Lower lobe of right lung (tissue), 2 donors: Measurements from ENCODE around the gene SLC25A45. TPM values are rescaled to one million over a fixed set of nuclear protein-coding genes. Genes with fewer than 3 reads are reported as not detected.

Experiments
- ATAC-seq, 2 donors: fragments of 200-7000 bp; cut with Tn5 transposase; one replicate each; pipeline ENCODE4 v1.9.1; 2020 to 2022; ENCODE audit warnings: mild to moderate bottlenecking in 2 of 2, moderate library complexity in 2 of 2
- DNase-seq: peaks from one replicate; pipeline ENCODE4 v3.0.0-alpha.2; 2020
- H3K27ac ChIP-seq: fragments of 200-600 bp; one replicate; pipeline ENCODE4 v1.8.0; 2022
- H3K27me3 ChIP-seq: fragments of 200-600 bp; one replicate; pipeline ENCODE4 v1.8.0; 2022; ENCODE audit warnings: low read depth
- H3K36me3 ChIP-seq: fragments of 200-600 bp; one replicate; pipeline ENCODE4 v1.8.0; 2022; ENCODE audit warnings: mild to moderate bottlenecking
- H3K4me1 ChIP-seq: fragments of 200-600 bp; one replicate; pipeline ENCODE4 v1.8.0; 2022
- H3K4me3 ChIP-seq: fragments of 200-600 bp; one replicate; pipeline ENCODE4 v1.8.0; 2022; ENCODE audit warnings: mild to moderate bottlenecking
- H3K9me3 ChIP-seq: fragments of 200-600 bp; one replicate; pipeline ENCODE4 v1.8.0; 2022
- CTCF ChIP-seq: fragments of 200-600 bp; IDR thresholded peaks from one replicate; pipeline ENCODE4 v1.8.0; 2022; ENCODE audit warnings: antibody characterized with exemption, mild to moderate bottlenecking
- intact Hi-C: fragments of 100-400 bp; cut with DNase I; formaldehyde crosslinking; loops from one replicate; pipeline ENCODE4 v1.11.0; 2022
- total RNA-seq: library from RNA; stranded (reverse); fragmentation: NEBNext Ultra II Directional; extraction: Animal tissue kit (Norgen Biotek cat#: 25700); gene quantifications from one replicate; pipeline ENCODE4 v1.2.1, GENCODE V29; 2021
- donor health status: DM: no; HTN: yes; CAD: no; lungs with severe emphysema.

Gene SLC25A45
- total RNA-seq, 1 donor from 2014 or later = 13.0 TPM

GRCh38 chr11:65419772-65420481, 37.5 kb upstream of the SLC25A45 start:
- Histone ChIP-seq H3K9me3 (no peaks in the 10 kb centered on the region), H3K4me3 (peak overlapping the region; percentile 91), H3K4me1 (peaks cover 58% of the 10 kb centered on the region), H3K27ac (peak overlapping the region; percentile 100), H3K27me3 (no peaks in the 10 kb centered on the region), H3K36me3 (peaks cover 3% of the 10 kb centered on the region)
- ATAC-seq = peak; percentile 43 to 50
- TF ChIP-seq CTCF = no peak
- intact Hi-C loops = no loop called here
- peak; percentile 95 for DNase-seq

GRCh38 chr11:65419460-65419771, 37.0 kb upstream of the SLC25A45 start:
- intact Hi-C loops = no loop called here
- TF ChIP-seq CTCF = no peak
- DNase-seq (peak; percentile 51), ATAC-seq (no peak)
- Histone ChIP-seq H3K27ac (peak overlapping the region; percentile 100), H3K27me3 (no peaks in the 10 kb centered on the region), H3K9me3 (no peaks in the 10 kb centered on the region), H3K36me3 (no peaks in the 10 kb centered on the region), H3K4me3 (peak overlapping the region; percentile 91), H3K4me1 (peaks cover 58% of the 10 kb centered on the region)

- intact Hi-C loops = no loop called here
- peaks cover 58% of the 10 kb centered on the region for H3K4me1 ChIP-seq
- peak; percentile 54 to 67 for ATAC-seq
These were observed 36.4 kb upstream of the SLC25A45 start for GRCh38 chr11:65418681-65419459.

GRCh38 chr11:65418431-65418680, 35.9 kb upstream of the SLC25A45 start:
- intact Hi-C loops = no loop called here
- ATAC-seq (no peak), DNase-seq (no peak)
- Histone ChIP-seq H3K4me1 (peaks cover 58% of the 10 kb centered on the region), H3K36me3 (peaks cover 6% of the 10 kb centered on the region), H3K4me3 (peak overlapping the region; percentile 91), H3K27me3 (no peaks in the 10 kb centered on the region), H3K27ac (peak overlapping the region; percentile 100), H3K9me3 (no peaks in the 10 kb centered on the region)
- no peak for TF ChIP-seq CTCF

More at GRCh38 chr11:65418681-65419459, 36.4 kb upstream of the SLC25A45 start:
- peak overlapping the region; percentile 91 for H3K4me3 ChIP-seq
- no peaks in the 10 kb centered on the region for H3K9me3 ChIP-seq
- no peaks in the 10 kb centered on the region for H3K27me3 ChIP-seq
- peak overlapping the region; percentile 100 for H3K27ac ChIP-seq
- H3K36me3 ChIP-seq = peaks cover 3% of the 10 kb centered on the region
- DNase-seq = peak; percentile 99
- no peak for TF ChIP-seq CTCF

GRCh38 chr11:65417702-65418430, 35.4 kb upstream of the SLC25A45 start:
- TF ChIP-seq CTCF = no peak

More at GRCh38 chr11:65417702-65418430, 35.4 kb upstream of the SLC25A45 start:
- Histone ChIP-seq H3K27ac (peak overlapping the region; percentile 100), H3K36me3 (peaks cover 7% of the 10 kb centered on the region), H3K4me1 (peaks cover 58% of the 10 kb centered on the region), H3K9me3 (no peaks in the 10 kb centered on the region), H3K27me3 (no peaks in the 10 kb centered on the region), H3K4me3 (peak overlapping the region; percentile 91)
- DNase-seq = peak; percentile 72
- intact Hi-C loops = no loop called here
- ATAC-seq = no peak
